GM12801 (cell line): ENCODE data around the gene FERD3L.

ENCODE experiments used
- CTCF ChIP-seq: IDR thresholded peaks from one replicate; pipeline ENCODE4 v1.5.1; 2011; ENCODE audit warnings: control low read depth; ENCODE audit not compliant: insufficient read length; ENCODE audit errors: extremely low read depth

Gene FERD3L

GRCh38 chr7:19114551-19114855 is 30.7 kb downstream of the FERD3L start:
- no peak for TF ChIP-seq CTCF

- no peak for TF ChIP-seq CTCF
These were observed 31.2 kb downstream of the FERD3L start for GRCh38 chr7:19113855-19114550.

GRCh38 chr7:19113002-19113350 is 32.2 kb downstream of the FERD3L start:
- TF ChIP-seq CTCF, result no peak

GRCh38 chr7:19112274-19113001 is 32.8 kb downstream of the FERD3L start:
- TF ChIP-seq CTCF, result no peak

GRCh38 chr7:19111474-19112273 is 33.5 kb downstream of the FERD3L start:
- no peak for TF ChIP-seq CTCF

- no peak for TF ChIP-seq CTCF
These were observed 34.4 kb downstream of the FERD3L start for GRCh38 chr7:19110776-19111175.

- TF ChIP-seq CTCF, result no peak
These were observed 35.0 kb downstream of the FERD3L start for GRCh38 chr7:19110026-19110730.
